Keratinocyte (primary cell): Measurements from ENCODE around the gene CORO2A. TPM values are rescaled to one million over a fixed set of nuclear protein-coding genes. Genes with fewer than 3 reads are reported as not detected.

ENCODE experiments used
- DNase-seq: peaks from one replicate; pipeline ENCODE4 v3.0.0-alpha.2; 2011; ENCODE audit warnings: low read depth, missing footprints, low spot score
- FAIRE-seq: peaks from 2 replicates; lab custom pipeline; 2011; peaks lifted over from hg19 to GRCh38; lab: Jason Lieb, UNC
- H2AFZ ChIP-seq: 2 replicates; pipeline ENCODE4 v1.6.0; 2012; ENCODE audit warnings: low read length, control low read depth, inconsistent platforms; ENCODE audit not compliant: control insufficient read depth
- H3K27ac ChIP-seq: 2 replicates; pipeline ENCODE4 v1.5.1; 2011; ENCODE audit warnings: low read length; ENCODE audit not compliant: control insufficient read depth, insufficient read depth
- H3K27me3 ChIP-seq: 3 replicates; pipeline ENCODE4 v1.6.0; 2011; ENCODE audit warnings: low read length; ENCODE audit not compliant: control insufficient read depth, insufficient read depth; ENCODE audit errors: extremely low read depth
- H3K36me3 ChIP-seq, 2 experiments: 2 replicates in 1 of 2; 3 replicates in 1 of 2; pipeline ENCODE4 v1.5.1; 2011; ENCODE audit warnings: low read length in 2 of 2, mild to moderate bottlenecking in 1 of 2; ENCODE audit not compliant: control insufficient read depth in 2 of 2, insufficient read depth in 2 of 2; ENCODE audit errors: extremely low read depth in 1 of 2
- H3K4me1 ChIP-seq: 3 replicates; pipeline ENCODE4 v1.5.1; 2011; ENCODE audit warnings: low read length; ENCODE audit not compliant: control insufficient read depth, insufficient read depth; ENCODE audit errors: extremely low read depth
- H3K4me2 ChIP-seq: 3 replicates; pipeline ENCODE4 v1.6.0; 2011; ENCODE audit warnings: low read depth, low read length; ENCODE audit not compliant: control insufficient read depth, insufficient read depth; ENCODE audit errors: extremely low read depth
- H3K4me3 ChIP-seq, 3 experiments: fragments of 200-600 bp in 1 of 3; sonication (generic) in 1 of 3; 2 replicates in 2 of 3; 3 replicates in 1 of 3; pipeline ENCODE4 v1.5.1; 2011 to 2016; ENCODE audit warnings: low read length in 3 of 3, mild to moderate bottlenecking in 3 of 3, control low read depth in 2 of 3, inconsistent platforms in 1 of 3, low read depth in 1 of 3, mixed read lengths in 1 of 3, mixed run types in 1 of 3, moderate library complexity in 1 of 3; ENCODE audit not compliant: control insufficient read depth in 2 of 3, insufficient read depth in 2 of 3; ENCODE audit errors: extremely low read depth in 1 of 3
- H3K79me2 ChIP-seq: 2 replicates; pipeline ENCODE4 v1.6.0; 2012; ENCODE audit warnings: low read length; ENCODE audit not compliant: control insufficient read depth, insufficient read depth
- H3K9ac ChIP-seq: 3 replicates; pipeline ENCODE4 v1.6.0; 2011; ENCODE audit warnings: low read length; ENCODE audit not compliant: control insufficient read depth, insufficient read depth; ENCODE audit errors: extremely low read depth
- H3K9me1 ChIP-seq: 3 replicates; pipeline ENCODE4 v1.6.0; 2011; ENCODE audit warnings: low read length; ENCODE audit not compliant: control insufficient read depth, insufficient read depth; ENCODE audit errors: extremely low read depth
- H3K9me3 ChIP-seq: 2 replicates; pipeline ENCODE4 v1.5.1; 2012; ENCODE audit warnings: low read depth, low read length; ENCODE audit not compliant: control insufficient read depth
- H4K20me1 ChIP-seq: 3 replicates; pipeline ENCODE4 v1.6.0; 2011; ENCODE audit warnings: low read length; ENCODE audit not compliant: control insufficient read depth, insufficient read depth; ENCODE audit errors: extremely low read depth
- EZH2 ChIP-seq: IDR thresholded peaks from one replicate; pipeline ENCODE4 v1.6.1; 2012; ENCODE audit warnings: inconsistent platforms, mild to moderate bottlenecking, low read length, moderate library complexity
- dilution Hi-C: fragments of 300-500 bp; cut with MboI; formaldehyde crosslinking; loops from one replicate; pipeline ENCODE4 v1.7.0; 2020; ENCODE audit warnings: low sequenced_read_pairs; ENCODE audit not compliant: extremely low pct_ligation_motif_present
- polyA plus RNA-seq, 5 experiments: library from polyadenylated mRNA; depleted of rRNA in 3 of 5; stranded (reverse) in 3 of 5; stranded (forward) in 1 of 5; unstranded in 1 of 5; fragments of >200 nt; gene quantifications; 1 replicate in 1 of 5; 2 replicates in 3 of 5; 3 replicates in 1 of 5; pipeline versions ENCODE4 v1.2.1 to v1.2.3, GENCODE V29; 2011 to 2012; ENCODE audit warnings: missing spikeins in 2 of 5, low read depth in 1 of 5, low replicate concordance in 1 of 5
- TF ChIP-seq, protein P1 (sequence below), 3 experiments: IDR thresholded peaks in 1 of 3; conservative IDR thresholded peaks in 1 of 3; optimal IDR thresholded peaks in 1 of 3; 2 replicates in 2 of 3; 3 replicates in 1 of 3; pipeline versions ENCODE3 to v1.5.1; 2011; ENCODE audit warnings: low read length in 3 of 3, mild to moderate bottlenecking in 3 of 3, moderate library complexity in 2 of 3, control low read depth in 1 of 3, inconsistent platforms in 1 of 3; ENCODE audit not compliant: insufficient read depth in 2 of 3; ENCODE audit errors: extremely low read depth in 1 of 3

Gene CORO2A
- polyA plus RNA-seq, 1 donor (not counting 4 experiments of a cell fraction or from before 2014, with no cell fraction given): 31.7 TPM

- peaks cover 49 to 50% of the 10 kb centered on the region in 2 experiments for H3K36me3 ChIP-seq
Observed at GRCh38 chr9:98219794-98220370, 27.4 kb upstream of the CORO2A start.

GRCh38 chr9:98219364-98219716 lies 26.9 kb upstream of the CORO2A start:
- peaks cover 46 to 52% of the 10 kb centered on the region in 2 experiments for H3K36me3 ChIP-seq
- no peaks in the 10 kb centered on the region for H3K9me3 ChIP-seq
- TF ChIP-seq, protein P1, sequence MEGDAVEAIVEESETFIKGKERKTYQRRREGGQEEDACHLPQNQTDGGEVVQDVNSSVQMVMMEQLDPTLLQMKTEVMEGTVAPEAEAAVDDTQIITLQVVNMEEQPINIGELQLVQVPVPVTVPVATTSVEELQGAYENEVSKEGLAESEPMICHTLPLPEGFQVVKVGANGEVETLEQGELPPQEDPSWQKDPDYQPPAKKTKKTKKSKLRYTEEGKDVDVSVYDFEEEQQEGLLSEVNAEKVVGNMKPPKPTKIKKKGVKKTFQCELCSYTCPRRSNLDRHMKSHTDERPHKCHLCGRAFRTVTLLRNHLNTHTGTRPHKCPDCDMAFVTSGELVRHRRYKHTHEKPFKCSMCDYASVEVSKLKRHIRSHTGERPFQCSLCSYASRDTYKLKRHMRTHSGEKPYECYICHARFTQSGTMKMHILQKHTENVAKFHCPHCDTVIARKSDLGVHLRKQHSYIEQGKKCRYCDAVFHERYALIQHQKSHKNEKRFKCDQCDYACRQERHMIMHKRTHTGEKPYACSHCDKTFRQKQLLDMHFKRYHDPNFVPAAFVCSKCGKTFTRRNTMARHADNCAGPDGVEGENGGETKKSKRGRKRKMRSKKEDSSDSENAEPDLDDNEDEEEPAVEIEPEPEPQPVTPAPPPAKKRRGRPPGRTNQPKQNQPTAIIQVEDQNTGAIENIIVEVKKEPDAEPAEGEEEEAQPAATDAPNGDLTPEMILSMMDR (optimal IDR thresholded peaks at IDR 0.05 in 1 of 3, IDR thresholded peaks at IDR 0.05 in 1 of 3, conservative IDR thresholded peaks at IDR 0.05 in 1 of 3; ENCODE audit: extremely low read depth in 1 of 3, insufficient read depth in 2 of 3, low read length in 3 of 3): no peak
- no peak for TF ChIP-seq EZH2
- dilution Hi-C loops: no loop called here
- DNase-seq (no peak), FAIRE-seq (no peak)
- H3K27ac ChIP-seq: no peak overlapping the region
- H2AFZ ChIP-seq: no peak overlapping the region
- H4K20me1 ChIP-seq: no peaks in the 10 kb centered on the region
- no peaks in the 10 kb centered on the region for H3K27me3 ChIP-seq
- no peak overlapping the region for H3K4me3 ChIP-seq
- H3K4me2 ChIP-seq: no peak overlapping the region
- H3K9ac ChIP-seq: no peak overlapping the region
- H3K9me1 ChIP-seq: no peaks in the 10 kb centered on the region
- H3K4me1 ChIP-seq: peaks cover 37% of the 10 kb centered on the region
- H3K79me2 ChIP-seq: peaks cover 35% of the 10 kb centered on the region

More at GRCh38 chr9:98219794-98220370, 27.4 kb upstream of the CORO2A start:
- no peaks in the 10 kb centered on the region for H4K20me1 ChIP-seq
- DNase-seq (no peak), FAIRE-seq (no peak)
- H3K4me1 ChIP-seq: peaks cover 40% of the 10 kb centered on the region
- H3K9ac ChIP-seq: no peak overlapping the region
- no peak overlapping the region for H3K4me2 ChIP-seq
- no peaks in the 10 kb centered on the region for H3K9me1 ChIP-seq
- H2AFZ ChIP-seq: no peak overlapping the region
- dilution Hi-C loops: no loop called here
- peaks cover 32% of the 10 kb centered on the region for H3K79me2 ChIP-seq
- H3K27ac ChIP-seq: no peak overlapping the region
- TF ChIP-seq EZH2: no peak
- TF ChIP-seq, protein P1 (optimal IDR thresholded peaks at IDR 0.05 in 1 of 3, IDR thresholded peaks at IDR 0.05 in 1 of 3, conservative IDR thresholded peaks at IDR 0.05 in 1 of 3; ENCODE audit: extremely low read depth in 1 of 3, insufficient read depth in 2 of 3, low read length in 3 of 3): no peak
- H3K27me3 ChIP-seq: no peaks in the 10 kb centered on the region
- H3K9me3 ChIP-seq: no peaks in the 10 kb centered on the region
- no peak overlapping the region for H3K4me3 ChIP-seq
